ENCODE measurements around the gene CREG1.

GRCh38 chr1:167515461-167515860 is 38.1 kb downstream of the CREG1 start:
- TF ChIP-seq CTCF (conservative IDR thresholded peaks at IDR 0.05; ENCODE audit: low read length) (no peak), EZH2phosphoT487 (IDR thresholded peaks at IDR 0.05; ENCODE audit: borderline replicate concordance, low read depth, low read length) (no peak)
